Measurements from ENCODE around the gene CEACAM8. TPM values are rescaled to one million over a fixed set of nuclear protein-coding genes. Genes with fewer than 3 reads are reported as not detected.

CEACAM8 gene
- total RNA-seq, 1 experiment from 2014 or later = not detected

DNA sequence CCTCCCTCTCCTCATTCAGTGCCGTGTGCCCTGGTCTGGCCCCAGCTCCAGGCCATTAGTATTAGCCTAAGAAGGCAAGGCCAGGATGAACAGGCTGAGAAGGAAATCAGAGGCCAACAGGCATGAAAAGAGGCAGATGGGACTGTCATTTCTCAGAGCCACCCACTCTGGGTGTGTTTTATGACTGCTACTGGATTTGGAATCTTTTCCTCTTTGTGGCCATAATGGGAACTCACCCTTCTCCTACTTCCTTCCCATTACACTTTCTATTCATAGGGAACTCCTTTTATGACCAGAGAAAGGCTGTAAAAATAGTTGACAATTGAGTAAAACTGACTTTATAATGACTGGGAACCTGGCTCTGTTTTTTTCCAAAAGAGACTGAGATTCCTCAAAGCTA is 17.7 kb downstream of the CEACAM8 start:
- no peak overlapping the region for H3K56ac ChIP-seq (ENCODE audit: insufficient read length, low read depth, low read length)
- Mint-ChIP-seq H3K4me3 (no peak overlapping the region), H3K9me3 (peaks cover 0 to 75% of the 10 kb centered on the region in 2 experiments; a peak in 3 of 5 replicates), H3K27ac (no peak overlapping the region), H3K36me3 (ENCODE audit: insufficient read depth in 1 of 3, low read depth in 3 of 3) (no peaks in the 10 kb centered on the region), H3K27me3 (ENCODE audit: low read depth) (peaks cover 22% of the 10 kb centered on the region), H3K4me1 (peaks cover 0 to 10% of the 10 kb centered on the region in 2 experiments; a peak in 2 of 4 replicates)
- WGBS (ENCODE audit: extremely low coverage, insufficient read length, low lambda C conversion rate) = no CpG with 5 or more reads among the region's 1 CpG
- H3K14ac ChIP-seq (ENCODE audit: insufficient read depth, low read length) = no peak overlapping the region
- H3K9me3 ChIP-seq (ENCODE audit: control insufficient read depth, low read depth, low read length) = no peaks in the 10 kb centered on the region
- H3K4me1 ChIP-seq (ENCODE audit: insufficient read depth, low read length) = no peaks in the 10 kb centered on the region
- H2AFZ ChIP-seq (ENCODE audit: low read length) = no peak overlapping the region
- TF ChIP-seq, protein P1, sequence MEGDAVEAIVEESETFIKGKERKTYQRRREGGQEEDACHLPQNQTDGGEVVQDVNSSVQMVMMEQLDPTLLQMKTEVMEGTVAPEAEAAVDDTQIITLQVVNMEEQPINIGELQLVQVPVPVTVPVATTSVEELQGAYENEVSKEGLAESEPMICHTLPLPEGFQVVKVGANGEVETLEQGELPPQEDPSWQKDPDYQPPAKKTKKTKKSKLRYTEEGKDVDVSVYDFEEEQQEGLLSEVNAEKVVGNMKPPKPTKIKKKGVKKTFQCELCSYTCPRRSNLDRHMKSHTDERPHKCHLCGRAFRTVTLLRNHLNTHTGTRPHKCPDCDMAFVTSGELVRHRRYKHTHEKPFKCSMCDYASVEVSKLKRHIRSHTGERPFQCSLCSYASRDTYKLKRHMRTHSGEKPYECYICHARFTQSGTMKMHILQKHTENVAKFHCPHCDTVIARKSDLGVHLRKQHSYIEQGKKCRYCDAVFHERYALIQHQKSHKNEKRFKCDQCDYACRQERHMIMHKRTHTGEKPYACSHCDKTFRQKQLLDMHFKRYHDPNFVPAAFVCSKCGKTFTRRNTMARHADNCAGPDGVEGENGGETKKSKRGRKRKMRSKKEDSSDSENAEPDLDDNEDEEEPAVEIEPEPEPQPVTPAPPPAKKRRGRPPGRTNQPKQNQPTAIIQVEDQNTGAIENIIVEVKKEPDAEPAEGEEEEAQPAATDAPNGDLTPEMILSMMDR (conservative IDR thresholded peaks at IDR 0.05) = no peak
- H3K9ac ChIP-seq (ENCODE audit: extremely low read depth, insufficient read length, low read length) = no peak overlapping the region
- no peak for DNase-seq
- H3T11ph ChIP-seq (ENCODE audit: low read length) = no peak overlapping the region
- no peak overlapping the region for H3K18ac ChIP-seq (ENCODE audit: insufficient read length, low read depth, low read length)
- H3K23ac ChIP-seq (ENCODE audit: insufficient read length, low read depth, low read length) = no peak overlapping the region
- no peak overlapping the region for H3K4ac ChIP-seq (ENCODE audit: low read depth, low read length)
- no peaks in the 10 kb centered on the region for H3K27me3 ChIP-seq (ENCODE audit: insufficient read depth, low read length)
- H2BK12ac ChIP-seq (ENCODE audit: insufficient read length, low read depth, low read length) = no peak overlapping the region
- H4K5ac ChIP-seq (ENCODE audit: insufficient read length, low read depth, low read length) = no peak overlapping the region
- H2BK20ac ChIP-seq (ENCODE audit: low read depth, low read length, poor library complexity, severe bottlenecking) = no peak overlapping the region
- H2AK5ac ChIP-seq (ENCODE audit: insufficient read length, low read length) = no peak overlapping the region
- H4K8ac ChIP-seq (replicated peaks; ENCODE audit: insufficient read length, low read depth, low read length) = no peak overlapping the region
- no peak overlapping the region for H2BK5ac ChIP-seq (ENCODE audit: insufficient read length, low read length)
- H4K91ac ChIP-seq (ENCODE audit: insufficient read length, low read depth, low read length) = no peak overlapping the region
- H3K23me2 ChIP-seq (ENCODE audit: insufficient read length, low read depth, low read length, poor library complexity, severe bottlenecking) = no peaks in the 10 kb centered on the region
- H2BK120ac ChIP-seq (ENCODE audit: low read depth, low read length, poor library complexity, severe bottlenecking) = no peak overlapping the region
- no peaks in the 10 kb centered on the region for H3K79me2 ChIP-seq (ENCODE audit: insufficient read depth, low read length)
- H2BK15ac ChIP-seq (ENCODE audit: low read depth, low read length) = no peak overlapping the region
- H4K20me1 ChIP-seq (ENCODE audit: control insufficient read depth, insufficient read depth, insufficient read length) = no peaks in the 10 kb centered on the region
- H3K79me1 ChIP-seq (ENCODE audit: insufficient read depth, low read depth, low read length, poor library complexity, severe bottlenecking) = no peaks in the 10 kb centered on the region
- H3K4me2 ChIP-seq (ENCODE audit: insufficient read depth, insufficient read length, low read length) = no peak overlapping the region
- no peak overlapping the region for H3K27ac ChIP-seq (ENCODE audit: insufficient read length, low read depth, low read length)

Measured in H9 (cell line).